GM19397 (cell line): Measurements from ENCODE around the gene TMEM97.

Source experiments
- ATAC-seq: cut with Tn5 transposase; IDR thresholded peaks from one replicate; pipeline ENCODE4 v1.9.1; 2021; ENCODE audit warnings: mild to moderate bottlenecking, moderate library complexity; ENCODE audit not compliant: unreplicated experiment

TMEM97 gene

DNA sequence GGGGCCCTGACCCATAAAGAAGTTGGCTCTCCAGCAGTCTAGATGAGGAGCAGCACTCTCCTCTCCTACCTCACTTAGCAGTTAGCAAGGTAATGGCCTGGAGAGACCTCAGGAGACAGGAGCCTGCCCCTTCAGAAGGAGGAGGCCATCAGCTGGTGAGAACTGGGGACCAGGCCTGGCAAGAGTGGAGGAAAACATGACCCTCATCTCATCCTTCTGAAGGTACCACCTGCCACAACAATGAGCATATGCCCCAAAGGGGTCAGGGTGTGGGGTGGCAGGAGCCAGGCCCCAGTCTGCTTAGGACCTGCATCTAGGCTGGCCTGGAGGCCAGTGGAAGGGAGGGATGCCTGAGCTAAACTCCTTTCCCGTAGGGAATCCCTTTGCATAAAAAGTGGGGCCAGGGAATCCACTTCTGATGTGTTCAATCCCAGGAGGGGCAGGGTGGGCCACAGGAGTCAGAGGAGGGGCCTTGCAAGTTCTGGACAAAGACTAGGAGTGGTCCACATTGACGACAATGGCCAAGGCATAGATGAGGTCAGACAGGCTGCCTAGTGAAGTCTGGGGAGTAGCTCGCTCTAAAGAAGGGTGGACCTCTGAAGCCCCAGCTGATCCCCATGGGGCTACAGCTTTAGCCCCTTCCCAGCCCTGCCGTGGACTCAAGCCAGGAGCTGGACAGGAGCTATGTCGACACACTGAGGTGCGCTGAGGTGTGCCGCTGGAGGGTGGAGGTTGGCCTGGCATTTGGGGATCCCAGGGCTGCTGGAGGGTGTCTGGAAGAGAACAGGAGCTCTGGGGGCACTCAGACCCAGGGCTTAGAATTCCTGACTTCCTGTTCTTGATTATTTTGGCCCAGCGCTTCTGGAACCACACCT, 45.0 kb downstream of the TMEM97 start:
- ATAC-seq = no peak

DNA sequence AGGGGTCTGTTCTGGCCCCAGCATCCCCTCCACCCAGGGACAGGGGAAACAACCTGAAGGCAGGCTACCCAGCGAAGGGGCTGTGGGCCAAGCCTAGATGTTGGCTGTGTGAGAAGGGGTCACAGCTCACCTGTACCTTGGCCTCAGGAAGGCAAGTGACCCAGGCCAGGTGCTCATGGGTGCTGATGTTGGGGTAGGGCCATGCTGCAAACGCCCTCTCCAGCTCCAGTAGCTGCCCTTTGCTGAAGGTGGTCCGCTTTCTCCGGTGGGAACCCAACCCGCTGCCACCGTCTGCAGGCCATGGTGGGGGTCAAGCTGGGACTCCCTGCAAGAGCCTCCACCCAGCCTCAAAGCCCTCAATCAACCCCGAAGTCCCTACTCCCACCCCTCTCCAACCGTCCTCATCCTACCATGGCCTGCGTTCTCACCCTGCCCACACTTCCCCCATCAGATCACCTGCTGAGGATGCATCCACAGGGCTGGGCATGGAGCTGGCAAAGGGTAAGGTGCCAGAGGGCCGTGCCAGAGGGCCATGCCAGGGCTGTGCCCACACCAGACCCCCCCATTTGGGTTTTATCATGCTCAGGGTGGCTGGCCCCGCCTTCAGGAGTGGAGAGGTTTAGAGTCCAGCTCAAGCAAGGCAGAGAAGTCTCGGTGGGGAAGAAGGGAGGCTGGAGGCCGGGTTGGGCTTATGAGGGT, 45.8 kb downstream of the TMEM97 start, which contains the start of gene SEBOX:
SEBOX (minus strand) TSS at position 535 of the 699 bp plus-strand sequence; CDS start at position 487, 48 bp downstream.
- ATAC-seq = no peak

DNA sequence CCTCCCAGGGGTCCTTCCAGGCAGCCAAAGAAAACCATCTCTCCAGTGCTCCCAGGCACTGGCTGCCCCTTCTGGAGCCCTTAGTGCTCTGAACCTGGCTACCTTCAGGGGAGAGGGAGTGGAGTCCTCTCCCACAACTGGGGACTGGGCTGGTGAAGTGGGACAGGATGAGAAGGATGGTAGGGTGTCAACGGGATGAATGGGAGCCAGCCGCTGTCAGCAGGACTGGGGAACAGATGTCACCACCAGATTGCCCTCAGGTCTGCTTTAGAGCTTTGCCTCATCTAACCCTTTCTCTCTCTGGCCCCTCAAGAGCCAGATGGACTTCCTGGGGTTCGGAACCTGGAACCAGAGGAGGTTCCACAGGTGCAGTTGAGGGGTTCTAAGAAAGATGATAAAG, 46.5 kb downstream of the TMEM97 start:
- no peak for ATAC-seq

DNA sequence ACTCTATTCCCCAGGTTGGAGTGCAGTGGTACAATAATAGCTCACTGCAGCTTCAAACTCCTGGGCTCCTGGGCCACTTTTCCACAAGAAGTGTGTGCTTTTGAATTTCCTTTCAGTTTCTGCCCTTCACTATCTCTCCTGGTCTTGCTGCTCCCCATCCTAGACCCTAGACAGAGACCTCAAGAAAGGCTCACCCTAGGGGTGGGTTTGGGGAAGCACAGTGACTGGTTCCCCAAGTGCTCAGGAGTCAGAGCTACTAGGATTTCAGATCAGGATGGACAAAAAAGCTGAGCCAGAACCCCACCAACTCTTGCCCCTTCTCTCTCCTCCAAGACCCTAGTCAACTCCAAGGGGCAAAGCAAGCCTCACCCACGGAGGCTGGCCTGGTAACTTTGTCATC, 47.6 kb downstream of the TMEM97 start:
- ATAC-seq = no peak

DNA sequence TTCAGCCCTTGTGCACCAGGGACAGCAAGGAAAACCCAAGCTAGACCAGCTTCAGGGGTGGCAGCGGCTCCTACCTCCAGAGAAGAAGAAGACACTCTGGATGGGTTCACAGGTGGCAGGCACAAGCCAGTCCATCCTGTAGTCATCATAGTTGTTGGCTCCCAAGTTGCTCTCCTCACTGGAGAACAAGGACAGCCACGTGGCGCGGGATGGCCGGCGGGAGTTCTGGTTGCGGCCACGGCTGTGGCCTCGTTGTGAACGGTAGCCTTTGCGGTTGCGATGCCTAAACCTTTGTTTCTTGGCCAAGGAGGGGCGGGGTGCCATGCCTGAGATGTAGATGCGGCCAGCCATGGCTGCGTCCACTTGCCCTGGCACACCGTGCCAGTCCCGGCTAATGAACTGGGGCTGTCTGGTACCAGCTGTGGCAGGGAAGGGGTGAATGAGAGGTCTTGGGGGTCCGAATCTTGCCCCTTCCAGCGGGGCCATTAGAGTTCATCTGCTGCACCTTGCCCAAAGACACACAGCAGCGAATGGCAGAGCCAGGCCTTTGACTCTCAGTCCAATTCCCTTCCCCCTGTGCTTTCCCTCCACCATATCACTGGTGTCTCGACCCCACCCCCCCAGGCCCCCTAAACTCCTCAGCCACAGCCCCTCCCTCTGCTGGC, 48.8 kb downstream of the TMEM97 start:
- ATAC-seq = no peak

- no peak for ATAC-seq
Measured at GRCh38 chr17:28368306-28368831, 49.4 kb downstream of the TMEM97 start.

DNA sequence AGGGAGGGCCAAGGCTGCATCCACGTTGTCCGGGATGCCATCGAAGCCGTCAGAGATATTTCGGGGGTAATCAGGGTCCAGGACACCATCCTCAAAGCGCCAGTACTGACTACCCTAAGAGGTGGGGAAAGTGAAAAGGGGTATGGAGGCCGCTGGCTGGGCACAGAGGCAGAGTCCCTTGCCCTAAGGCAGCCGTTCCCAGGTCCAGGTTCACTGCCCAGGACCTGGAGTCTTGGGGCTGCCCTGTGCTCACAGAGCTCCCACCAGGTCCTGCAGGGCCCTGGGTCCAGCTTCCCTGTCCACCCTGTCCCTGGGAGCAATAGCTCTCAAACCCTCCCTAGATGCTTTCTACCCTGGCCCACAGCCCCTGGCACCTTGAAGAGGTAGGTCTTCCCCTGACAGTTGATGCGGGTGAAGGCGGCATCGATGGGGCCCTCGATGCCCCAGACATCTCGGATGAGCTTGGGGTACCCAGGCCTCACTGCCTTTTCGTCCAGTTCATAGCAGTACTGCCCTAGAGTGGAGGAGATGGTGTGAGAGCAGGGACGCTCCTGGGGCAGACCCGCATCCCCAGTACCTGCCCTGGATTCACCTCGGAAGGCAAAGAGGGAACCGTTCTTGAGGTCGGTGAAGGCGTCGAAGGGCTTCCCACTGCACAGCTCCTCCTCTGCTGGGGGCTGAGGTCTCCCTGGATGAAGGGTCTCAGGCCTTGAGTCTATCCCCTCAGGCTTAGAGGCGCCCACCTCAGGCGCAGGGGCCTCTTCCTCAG, 50.1 kb downstream of the TMEM97 start:
- no peak for ATAC-seq

GRCh38 chr17:28369684-28370034, 50.7 kb downstream of the TMEM97 start:
- ATAC-seq = no peak

- no peak for ATAC-seq
Measured at GRCh38 chr17:28370035-28370743, 51.2 kb downstream of the TMEM97 start, which contains the start of gene VTN. VTN (minus strand) TSS chr17:28370307; CDS start chr17:28370203, 104 bp downstream.

DNA sequence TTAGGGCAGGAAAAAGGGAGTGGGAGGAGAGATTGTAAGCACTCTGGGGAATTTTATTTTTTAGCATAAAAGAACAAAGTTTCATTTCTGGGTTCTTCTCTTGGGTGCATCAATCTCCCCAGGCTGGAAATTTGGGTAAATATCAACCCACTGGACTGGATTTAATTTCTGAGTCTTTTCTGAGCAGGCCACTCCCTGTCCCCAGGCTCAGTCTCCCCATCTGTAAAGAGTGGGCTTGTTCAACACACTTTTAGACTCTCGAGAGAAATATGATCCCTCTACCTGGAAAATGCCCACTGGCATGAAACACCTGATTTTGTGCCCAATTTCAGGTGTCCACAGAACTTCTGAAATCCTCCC, 51.7 kb downstream of the TMEM97 start:
- ATAC-seq = no peak

GRCh38 chr17:28371245-28372202, 52.5 kb downstream of the TMEM97 start, which contains the start of gene SARM1:
SARM1 (plus strand) TSS chr17:28371694; CDS start chr17:28372033, 339 bp downstream.
- peak; percentile 90 for ATAC-seq

DNA sequence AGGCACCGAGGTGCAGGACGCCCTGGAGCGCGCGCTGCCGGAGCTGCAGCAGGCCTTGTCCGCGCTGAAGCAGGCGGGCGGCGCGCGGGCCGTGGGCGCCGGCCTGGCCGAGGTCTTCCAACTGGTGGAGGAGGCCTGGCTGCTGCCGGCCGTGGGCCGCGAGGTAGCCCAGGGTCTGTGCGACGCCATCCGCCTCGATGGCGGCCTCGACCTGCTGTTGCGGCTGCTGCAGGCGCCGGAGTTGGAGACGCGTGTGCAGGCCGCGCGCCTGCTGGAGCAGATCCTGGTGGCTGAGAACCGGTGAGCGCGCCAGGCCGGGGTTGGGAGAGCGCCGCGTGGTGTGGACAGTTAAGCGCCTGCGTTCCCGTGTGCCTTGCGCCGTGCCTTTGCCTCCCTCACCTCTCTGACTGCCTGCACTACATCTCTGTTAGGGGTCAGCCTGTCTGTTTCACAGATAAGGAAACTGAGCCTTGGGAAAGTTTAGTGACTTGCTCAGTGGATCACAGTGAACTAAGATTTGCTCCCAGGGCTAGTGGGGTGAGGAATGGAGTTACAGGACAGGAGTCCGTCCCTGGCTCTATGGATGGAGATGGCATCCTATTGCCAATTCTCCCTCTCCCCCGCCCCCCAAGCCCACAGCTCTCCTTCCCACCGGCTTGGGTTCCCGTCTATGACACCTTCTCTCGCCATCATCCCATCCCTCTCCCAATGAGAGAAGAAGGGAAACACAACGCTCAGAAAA, 53.4 kb downstream of the TMEM97 start:
- ATAC-seq = peak; percentile 9

GRCh38 chr17:28372945-28373274, 53.9 kb downstream of the TMEM97 start:
- no peak for ATAC-seq
